HG03039 (cell line): ENCODE data around the gene FAM171A2.

Source experiments
- ATAC-seq: cut with Tn5 transposase; IDR thresholded peaks from one replicate; pipeline ENCODE4 v1.9.1; 2021; ENCODE audit warnings: mild to moderate bottlenecking, moderate library complexity; ENCODE audit not compliant: unreplicated experiment

The FAM171A2 gene

DNA sequence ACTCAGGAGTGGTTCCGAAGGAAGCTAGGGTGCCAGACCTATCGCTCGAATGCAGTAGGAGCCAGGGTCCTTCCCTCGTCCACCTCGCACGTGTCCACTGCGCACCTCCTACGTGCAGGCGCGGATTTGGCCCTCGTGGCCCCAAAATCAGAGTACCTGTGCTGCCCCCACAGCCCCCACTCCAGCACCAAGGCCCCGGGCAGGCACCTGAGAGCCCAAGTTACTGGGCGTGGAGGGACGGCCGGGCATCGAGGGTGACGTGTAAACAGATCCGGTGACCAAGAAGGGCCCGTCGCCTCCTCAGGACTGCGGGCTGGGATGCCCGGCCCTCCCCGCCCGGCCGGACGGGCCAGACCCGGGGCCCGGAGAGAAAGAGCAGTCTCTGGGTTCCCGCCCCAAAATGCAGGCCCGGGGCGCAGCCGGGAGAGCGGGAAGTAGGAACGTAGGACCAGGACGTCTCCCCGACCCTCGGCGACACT lies 39.5 kb downstream of the FAM171A2 start:
- peak; percentile 4 for ATAC-seq

- ATAC-seq: no peak
These were observed 40.1 kb downstream of the FAM171A2 start for GRCh38 chr17:44323359-44324091.

DNA sequence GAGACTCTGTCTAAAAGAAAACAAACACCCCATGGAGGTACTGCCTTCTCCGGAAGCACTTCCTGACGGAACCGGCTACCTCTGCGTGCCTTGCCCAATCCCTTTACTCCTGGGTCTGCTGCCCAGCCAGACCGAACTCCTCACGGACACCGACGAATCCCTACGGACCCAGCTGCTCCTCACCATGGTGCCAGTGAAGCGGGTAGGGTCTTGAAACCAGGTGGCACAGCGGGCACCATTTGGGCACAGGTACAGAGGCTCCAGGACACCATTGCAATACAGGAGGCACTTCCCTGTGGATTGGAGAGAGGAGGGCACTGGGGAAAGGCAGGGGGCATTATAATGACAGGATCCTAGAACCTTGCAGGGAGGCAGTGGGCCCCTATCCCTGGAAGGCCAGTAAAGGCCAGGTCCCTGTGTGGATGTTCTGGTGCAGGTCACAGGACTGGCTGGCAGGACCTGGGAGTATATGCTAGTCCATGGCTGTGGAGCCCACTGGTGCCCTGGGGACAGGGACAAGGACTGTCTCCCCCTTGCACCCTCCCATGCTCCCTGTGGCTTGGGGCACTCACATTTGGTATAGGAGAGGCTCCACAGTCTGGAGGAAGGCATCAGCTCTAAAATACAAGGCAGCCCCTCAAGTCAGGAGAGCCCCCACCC lies 41.3 kb downstream of the FAM171A2 start:
- ATAC-seq: no peak

DNA sequence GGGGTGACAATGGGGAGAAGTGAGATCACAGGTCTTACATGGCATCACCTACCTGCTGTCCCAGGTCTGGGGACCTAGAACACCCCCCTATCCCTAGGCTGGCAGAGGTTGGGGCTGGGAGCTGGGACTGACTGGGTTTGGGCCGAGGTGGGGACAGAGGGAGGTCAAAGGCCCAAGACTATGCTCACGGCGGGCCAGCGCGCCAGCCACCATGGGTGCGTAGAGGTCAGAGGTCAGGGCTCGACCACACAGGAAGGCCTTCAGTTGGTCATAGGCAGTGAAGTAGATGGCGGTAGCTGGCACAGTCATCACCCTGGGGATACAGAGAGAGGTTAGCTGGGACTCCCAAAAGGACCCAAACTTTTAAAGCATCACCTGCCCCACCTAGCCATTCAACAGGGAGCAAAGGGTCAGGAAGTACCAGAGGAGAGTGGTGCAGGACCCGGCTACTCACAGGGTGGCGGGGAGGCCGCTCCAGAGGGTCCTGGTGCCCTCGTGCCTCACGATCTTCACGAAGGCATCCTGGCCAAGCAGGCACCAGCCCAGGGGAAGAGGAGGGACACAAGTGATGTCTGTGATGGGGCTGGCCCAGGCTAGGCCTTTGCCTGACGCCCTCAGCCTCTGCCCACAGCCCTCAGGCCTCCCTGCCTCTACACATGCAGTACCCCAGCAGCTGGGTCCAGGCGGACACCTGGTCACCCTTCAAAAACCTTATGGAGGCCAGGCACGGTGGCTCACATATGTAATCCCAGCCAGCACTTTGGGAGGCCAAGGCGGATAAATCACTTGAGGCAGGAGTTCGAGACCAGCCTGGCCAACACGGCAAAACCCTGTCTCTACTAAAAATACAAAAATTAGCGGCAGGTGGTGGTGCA lies 42.2 kb downstream of the FAM171A2 start:
- ATAC-seq: no peak

DNA sequence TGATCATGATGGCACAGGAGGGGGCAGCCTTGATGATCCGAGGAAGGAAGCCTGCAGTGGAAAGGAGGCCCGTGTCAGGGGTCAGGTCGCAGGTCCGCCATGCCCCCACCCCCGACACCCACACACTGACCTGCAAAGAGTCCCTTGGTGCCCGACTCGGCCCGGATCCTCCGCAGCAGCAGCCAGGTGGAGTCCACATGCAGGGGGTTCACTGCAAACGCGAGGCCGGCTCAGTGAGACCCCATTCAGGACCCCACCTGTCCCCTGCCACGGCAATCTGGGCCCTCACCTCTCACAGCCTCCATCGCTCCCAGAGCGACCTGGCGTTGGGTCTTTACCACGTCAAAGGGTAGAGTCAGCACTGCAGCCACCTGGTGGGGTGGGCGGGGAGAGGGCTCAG lies 43.6 kb downstream of the FAM171A2 start:
- ATAC-seq: no peak

DNA sequence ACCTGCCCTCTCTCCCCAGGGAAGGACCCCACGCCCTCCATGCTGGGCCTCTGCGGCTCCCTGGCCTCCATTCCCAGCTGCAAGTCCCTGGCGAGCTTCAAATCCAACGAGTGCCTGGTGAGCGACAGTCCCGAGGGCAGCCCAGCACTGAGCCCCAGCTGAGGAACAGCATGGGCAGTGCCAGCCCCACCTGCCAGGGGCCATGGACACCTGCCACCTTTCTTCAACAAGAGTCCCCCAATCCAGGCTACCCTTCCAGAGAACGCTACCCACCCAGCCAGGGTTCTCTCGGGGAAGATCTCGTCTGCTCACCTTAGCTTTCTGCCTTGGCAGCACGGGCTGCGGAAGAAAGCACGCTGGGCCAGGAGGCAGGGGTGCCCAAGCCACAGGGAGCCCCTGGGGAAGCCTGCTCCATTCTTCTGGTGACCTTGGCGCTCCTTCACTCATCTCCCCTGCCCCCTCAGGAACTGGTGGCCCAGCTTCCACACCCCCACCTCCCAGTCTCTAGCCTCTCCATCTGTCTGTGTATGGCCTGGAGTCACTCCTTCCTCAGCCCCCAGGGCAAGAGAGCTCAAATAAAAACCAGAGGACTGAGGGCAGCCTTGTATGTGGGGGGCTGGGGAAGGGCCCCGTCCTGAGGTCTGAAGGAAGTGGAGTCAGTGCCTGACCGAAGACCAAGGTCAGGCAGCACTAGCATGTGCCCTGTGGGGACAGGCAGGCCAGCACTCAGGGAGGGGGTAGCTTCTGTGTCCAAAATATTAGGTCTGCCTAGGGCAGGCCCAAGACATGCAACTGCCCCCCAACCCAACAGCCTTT lies 45.4 kb downstream of the FAM171A2 start:
- no peak for ATAC-seq

- ATAC-seq: no peak
These were observed 46.1 kb downstream of the FAM171A2 start for GRCh38 chr17:44317545-44317944.

- ATAC-seq: no peak
These were observed 47.6 kb downstream of the FAM171A2 start for GRCh38 chr17:44315760-44316731.

GRCh38 chr17:44314869-44315661 lies 48.6 kb downstream of the FAM171A2 start:
- ATAC-seq: no peak

DNA sequence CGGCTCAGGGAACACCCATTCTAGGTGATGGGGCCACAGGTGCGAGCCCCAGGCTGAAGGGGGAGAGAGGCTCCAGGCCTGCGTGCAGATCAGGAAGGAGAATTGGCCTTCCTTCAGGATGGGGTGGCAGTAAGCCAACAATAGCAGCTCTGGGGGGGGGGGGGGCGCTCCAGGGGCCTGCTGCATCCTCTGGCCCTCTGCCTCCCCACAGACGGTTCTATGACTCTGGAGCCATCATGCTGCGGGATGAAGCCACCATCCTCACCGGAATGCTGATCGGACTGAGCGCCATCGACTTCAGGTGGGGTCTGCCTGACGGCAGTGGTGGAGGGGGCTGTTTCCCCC lies 49.2 kb downstream of the FAM171A2 start:
- no peak for ATAC-seq

- ATAC-seq: no peak
These were observed 49.6 kb downstream of the FAM171A2 start for GRCh38 chr17:44314031-44314430.

- ATAC-seq: no peak
These were observed 51.1 kb downstream of the FAM171A2 start for GRCh38 chr17:44312396-44313104.

GRCh38 chr17:44311562-44312181 lies 52.0 kb downstream of the FAM171A2 start:
- ATAC-seq: no peak

DNA sequence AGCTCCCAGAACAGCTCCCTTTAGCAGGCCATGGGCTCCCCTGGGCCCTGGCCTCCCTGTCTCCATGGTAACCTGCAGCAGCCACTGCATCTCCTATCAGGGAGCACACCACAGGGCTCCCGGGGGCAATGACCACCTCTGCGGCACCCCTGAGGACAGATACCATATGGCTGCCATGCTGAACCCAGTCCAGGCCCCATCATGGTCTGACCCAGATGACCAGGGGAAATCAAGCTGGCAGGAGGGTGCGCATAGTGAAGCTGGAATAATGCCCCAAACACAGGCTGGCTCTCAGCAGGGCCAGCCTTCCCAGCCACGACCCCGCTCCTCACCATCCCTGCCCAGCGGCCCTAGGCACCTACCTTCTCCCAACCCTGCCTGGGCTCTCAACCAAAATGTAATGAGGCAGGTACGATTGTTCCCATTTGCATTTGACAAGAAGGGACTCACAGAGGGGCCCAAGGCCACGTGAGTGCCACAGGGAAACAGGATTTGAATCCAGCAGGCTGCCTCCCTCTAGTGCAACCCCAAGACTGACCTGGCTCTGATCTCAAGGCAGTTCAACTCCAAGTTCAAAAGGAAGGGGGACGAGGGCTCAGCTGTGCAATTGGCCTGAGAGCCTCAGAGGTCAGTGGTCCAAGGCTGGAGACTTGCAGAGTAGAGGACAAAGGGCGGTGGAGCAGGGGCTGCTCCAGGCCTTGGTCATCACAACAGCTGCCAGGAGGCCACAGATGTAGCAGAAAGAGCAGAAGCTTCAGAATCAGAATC lies 52.9 kb downstream of the FAM171A2 start:
- ATAC-seq: no peak

GRCh38 chr17:44310188-44310587 lies 53.5 kb downstream of the FAM171A2 start:
- ATAC-seq: no peak

GRCh38 chr17:44309472-44309871 lies 54.2 kb downstream of the FAM171A2 start:
- no peak for ATAC-seq

- ATAC-seq: no peak
These were observed 54.8 kb downstream of the FAM171A2 start for GRCh38 chr17:44308865-44309264.
